H1 (cell line): ENCODE results near the gene MIPEP. TPM values are rescaled to one million over a fixed set of nuclear protein-coding genes. Genes with fewer than 3 reads are reported as not detected.

Experiments used
- CTCF ChIA-PET: fragments of 300-600 bp; sonication (Branson Sonifier 250); formaldehyde crosslinking; loops from one replicate; lab custom pipeline; 2021; ENCODE audit not compliant: partially characterized antibody; lab: Charles Lee
- POLR2A ChIA-PET: fragments of 300-600 bp; sonication (Branson Sonifier 250); formaldehyde crosslinking; loops from one replicate; lab custom pipeline; 2021; ENCODE audit warnings: inconsistent platforms; ENCODE audit not compliant: partially characterized antibody; lab: Charles Lee
- DNase-seq, 2 experiments: peaks; one replicate each; pipeline versions ENCODE4 v3.0.0 to v3.0.0-alpha.2; 2010 to 2022; ENCODE audit warnings: low spot score in 2 of 2, low read depth in 1 of 2, mixed read lengths in 1 of 2
- FAIRE-seq: peaks from 2 replicates; lab custom pipeline; 2011; peaks lifted over from hg19 to GRCh38; lab: Jason Lieb, UNC
- H2AFZ ChIP-seq: 2 replicates; pipeline ENCODE4 v1.8.1; 2012; ENCODE audit warnings: low read length, inconsistent platforms
- H2AK5ac ChIP-seq: 2 replicates; pipeline ENCODE4 v1.6.1; 2013; ENCODE audit warnings: low read depth, low read length
- H2BK120ac ChIP-seq: replicated peaks from 2 replicates; pipeline ENCODE3; 2013; ENCODE audit warnings: low read depth, low read length, inconsistent platforms
- H2BK12ac ChIP-seq: 2 replicates; pipeline ENCODE4 v1.6.1; 2013; ENCODE audit warnings: low read depth, low read length
- H2BK15ac ChIP-seq: 2 replicates; pipeline ENCODE4 v1.6.1; 2013; ENCODE audit warnings: low read length
- H2BK20ac ChIP-seq: 2 replicates; pipeline ENCODE4 v1.6.1; 2013; ENCODE audit warnings: low read length
- H2BK5ac ChIP-seq: 2 replicates; pipeline ENCODE4 v1.6.1; 2013; ENCODE audit warnings: low read depth, low read length
- H3K14ac ChIP-seq: 2 replicates; pipeline ENCODE4 v1.6.1; 2013; ENCODE audit warnings: inconsistent platforms; ENCODE audit not compliant: insufficient read length
- H3K18ac ChIP-seq: 2 replicates; pipeline ENCODE4 v1.6.1; 2013; ENCODE audit warnings: low read length; ENCODE audit errors: extremely low read depth
- H3K23ac ChIP-seq: 2 replicates; pipeline ENCODE4 v1.6.1; 2013; ENCODE audit warnings: inconsistent platforms; ENCODE audit not compliant: insufficient read length
- H3K23me2 ChIP-seq: 2 replicates; pipeline ENCODE4 v1.6.1; 2013; ENCODE audit warnings: low read depth, low read length
- H3K27ac ChIP-seq: 2 replicates; pipeline ENCODE4 v1.6.1; 2011; ENCODE audit warnings: low read depth, low read length, inconsistent platforms
- H3K27me3 ChIP-seq, 4 experiments: replicated peaks in 1 of 4; 1 replicate in 1 of 4; 2 replicates in 3 of 4; pipeline versions ENCODE4 v1.6.1 to v1.8.1; 2011 to 2013; ENCODE audit warnings: low read length in 3 of 4, mild to moderate bottlenecking in 3 of 4, inconsistent platforms in 2 of 4, mixed read lengths in 2 of 4, moderate library complexity in 1 of 4; ENCODE audit not compliant: control insufficient read depth in 3 of 4, insufficient read depth in 3 of 4; ENCODE audit errors: extremely low read depth in 1 of 4
- H3K36me3 ChIP-seq, 4 experiments: 2 replicates each; pipeline versions ENCODE4 v1.6.1 to v1.8.1; 2011 to 2013; ENCODE audit warnings: mild to moderate bottlenecking in 4 of 4, low read length in 3 of 4, moderate library complexity in 2 of 4, control low read depth in 1 of 4, inconsistent platforms in 1 of 4; ENCODE audit not compliant: insufficient read depth in 4 of 4, control insufficient read depth in 2 of 4
- H3K4ac ChIP-seq: replicated peaks from 2 replicates; pipeline ENCODE3; 2013; ENCODE audit warnings: low read length, low read depth, mixed read lengths, inconsistent platforms; ENCODE audit not compliant: insufficient read length
- H3K4me1 ChIP-seq, 4 experiments: replicated peaks in 1 of 4; 1 replicate in 1 of 4; 2 replicates in 3 of 4; pipeline versions ENCODE4 v1.6.1 to v1.8.1; 2011 to 2013; ENCODE audit warnings: low read length in 3 of 4, inconsistent platforms in 2 of 4, mixed read lengths in 1 of 4; ENCODE audit not compliant: insufficient read depth in 4 of 4, control insufficient read depth in 3 of 4
- H3K4me2 ChIP-seq, 2 experiments: 2 replicates each; pipeline versions ENCODE4 v1.6.1 to v1.8.1; 2011 to 2013; ENCODE audit warnings: low read depth in 2 of 2, low read length in 2 of 2, control low read depth in 1 of 2, inconsistent platforms in 1 of 2, mild to moderate bottlenecking in 1 of 2; ENCODE audit not compliant: insufficient read depth in 1 of 2
- H3K4me3 ChIP-seq, 4 experiments: fragments of 200-600, 300-600 bp in 1 of 4; sonication (generic), shearing (Covaris generic), sonication (Bioruptor Twin) in 1 of 4; 2 replicates each; pipeline versions ENCODE4 v1.5.1 to v1.8.1; 2011 to 2016; ENCODE audit warnings: low read length in 4 of 4, low read depth in 3 of 4, control low read depth in 2 of 4, inconsistent platforms in 2 of 4, mild to moderate bottlenecking in 2 of 4, mixed read lengths in 1 of 4, moderate library complexity in 1 of 4; ENCODE audit not compliant: insufficient read depth in 2 of 4; ENCODE audit errors: extremely low read depth in 1 of 4
- H3K56ac ChIP-seq: replicated peaks from 2 replicates; pipeline ENCODE3; 2013; ENCODE audit warnings: low read depth, mild to moderate bottlenecking, mixed read lengths, low read length, inconsistent platforms; ENCODE audit not compliant: insufficient read length
- H3K79me1 ChIP-seq: 2 replicates; pipeline ENCODE4 v1.6.1; 2013; ENCODE audit warnings: low read depth, low read length, control low read depth
- H3K79me2 ChIP-seq, 2 experiments: 2 replicates each; pipeline versions ENCODE4 v1.6.1 to v1.8.1; 2012 to 2013; ENCODE audit warnings: low read length in 2 of 2, mild to moderate bottlenecking in 2 of 2, inconsistent platforms in 1 of 2; ENCODE audit not compliant: insufficient read depth in 2 of 2, control insufficient read depth in 1 of 2
- H3K9ac ChIP-seq, 4 experiments: replicated peaks in 1 of 4; 1 replicate in 1 of 4; 2 replicates in 3 of 4; pipeline versions ENCODE4 v1.6.1 to v1.8.1; 2011 to 2013; ENCODE audit warnings: low read depth in 3 of 4, low read length in 3 of 4, control low read depth in 2 of 4, mild to moderate bottlenecking in 2 of 4, moderate library complexity in 2 of 4, inconsistent platforms in 1 of 4; ENCODE audit errors: extremely low read depth in 1 of 4
- H3K9me3 ChIP-seq, 2 experiments: 2 replicates each; pipeline versions ENCODE4 v1.6.1 to v1.8.1; 2012 to 2013; ENCODE audit warnings: mild to moderate bottlenecking in 2 of 2, moderate library complexity in 2 of 2, control low read depth in 1 of 2, inconsistent platforms in 1 of 2, low read depth in 1 of 2, low read length in 1 of 2, mixed read lengths in 1 of 2; ENCODE audit not compliant: insufficient read depth in 2 of 2
- H4K20me1 ChIP-seq, 2 experiments: replicated peaks in 1 of 2; 2 replicates each; pipeline versions ENCODE3 to v1.8.1; 2011 to 2013; ENCODE audit warnings: inconsistent platforms in 2 of 2, low read length in 2 of 2, mild to moderate bottlenecking in 1 of 2; ENCODE audit not compliant: insufficient read depth in 2 of 2, control insufficient read depth in 1 of 2
- H4K5ac ChIP-seq: 2 replicates; pipeline ENCODE4 v1.6.1; 2013; ENCODE audit warnings: low read length, low read depth, mixed read lengths, inconsistent platforms; ENCODE audit not compliant: insufficient read length
- H4K8ac ChIP-seq: 2 replicates; pipeline ENCODE4 v1.8.0; 2013; ENCODE audit warnings: mild to moderate bottlenecking, moderate library complexity, low read length, inconsistent platforms; ENCODE audit not compliant: insufficient read depth; ENCODE audit errors: extremely low read depth
- H4K91ac ChIP-seq: replicated peaks from 2 replicates; pipeline ENCODE3; 2013; ENCODE audit warnings: low read length, mixed read lengths, inconsistent platforms; ENCODE audit not compliant: insufficient read length
- CHD1 ChIP-seq: IDR thresholded peaks from 2 replicates; pipeline ENCODE4 v1.6.1; 2012; ENCODE audit warnings: low read depth, low read length, improper control_type of control experiment
- EGR1 ChIP-seq: IDR thresholded peaks from 2 replicates; pipeline ENCODE4 v1.6.1; 2011; ENCODE audit warnings: low read depth, low read length, borderline replicate concordance
- WGBS, 2 experiments: shearing (Covaris generic) in 1 of 2; methylation state at CpG; one replicate each; pipeline versions ENCODE4 v1.1.6 to v1.1.7; 2013 to 2015; ENCODE audit warnings: low lambda C conversion rate in 2 of 2, mixed read lengths in 2 of 2, inconsistent platforms in 1 of 2, low coverage in 1 of 2, missing lambda C conversion rate in 1 of 2; ENCODE audit not compliant: insufficient replicate concordance in 2 of 2, insufficient coverage in 1 of 2, insufficient read length in 1 of 2; ENCODE audit errors: extremely low coverage in 1 of 2, missing lambda C conversion rate in 1 of 2; 5-methylcytosine and 5-hydroxymethylcytosine counted together
- polyA plus RNA-seq, 7 experiments: library from polyadenylated mRNA; depleted of rRNA in 3 of 7; stranded (reverse) in 5 of 7; unstranded in 2 of 7; fragments of >200 nt in 5 of 7; fragments of 200-250 nt in 2 of 7; gene quantifications; 1 replicate in 5 of 7; 2 replicates in 1 of 7; 4 replicates in 1 of 7; pipeline versions ENCODE4 v1.2.1 to v1.2.3, GENCODE V29; 2011 to 2013; ENCODE audit warnings: missing spikeins in 2 of 7, mixed read lengths in 2 of 7
- total RNA-seq: library from RNA; stranded (reverse); fragmentation: NEBNext Ultra II Directional; extraction: Animal tissue kit (Norgen Biotek cat#: 25700); gene quantifications from 2 replicates; pipeline ENCODE4 v1.2.1, GENCODE V29; 2021

Gene MIPEP
- total and polyA plus RNA-seq, 2 of the 8 experiments (the other 6 are each of a cell fraction or from before 2014, with no cell fraction given), result 24.0 to 24.2 TPM

GRCh38 chr13:23690668-23691067 is 198.5 kb downstream of the MIPEP start:
- POLR2A ChIA-PET, result no interaction called here
- CTCF ChIA-PET, result interaction anchor here (0.7 to 1.9 kb wide), 2 partner anchors 21 to 62 kb away, joined by 3 to 4 read pairs; no protein-coding TSS in a partner anchor
- Histone ChIP-seq H3K27ac (no peak overlapping the region), H3K4ac (no peak overlapping the region), H3K36me3 (no peaks in the 10 kb centered on the region; a peak in 1 of 8 replicates), H3K27me3 (no peaks in the 10 kb centered on the region), H3K79me2 (no peaks in the 10 kb centered on the region), H3K23ac (no peak overlapping the region), H4K20me1 (no peaks in the 10 kb centered on the region), H2BK15ac (no peak overlapping the region), H2AK5ac (no peak overlapping the region), H3K9me3 (peaks cover 3% of the 10 kb centered on the region in 2 experiments; a peak in 2 of 4 replicates), H4K5ac (no peak overlapping the region), H4K8ac (no peak overlapping the region; the same call in 1 of the 2 replicates), H2BK12ac (no peak overlapping the region), H3K4me3 (no peak overlapping the region), H3K14ac (no peak overlapping the region), H3K56ac (no peak overlapping the region), H4K91ac (no peak overlapping the region), H3K9ac (no peak overlapping the region), H3K18ac (no peak overlapping the region), H2BK5ac (no peak overlapping the region), H3K4me1 (0 out of 7 replicates have a peak, but pooled peaks cover 0 to 2% (median under 1%) of the 10 kb centered on the region in 4 experiments), H2BK20ac (no peak overlapping the region), H3K4me2 (no peak overlapping the region), H3K79me1 (no peaks in the 10 kb centered on the region), H2BK120ac (no peak overlapping the region), H2AFZ (no peak overlapping the region), H3K23me2 (no peaks in the 10 kb centered on the region)
- no peak for DNase-seq
- FAIRE-seq, result no peak
- WGBS, 2 experiments, result 93% methylated on average over 3 of the region's 3 CpGs; no CpG with 5 or more reads in 1 of the 2 experiments
- TF ChIP-seq CHD1, result no peak
- no peak for TF ChIP-seq EGR1
